Liver (tissue), 9 donors: ENCODE data around the gene TWIST2. TPM values are rescaled to one million over a fixed set of nuclear protein-coding genes. Genes with fewer than 3 reads are reported as not detected.

Experiments used
- DNase-seq: peaks from one replicate; pipeline ENCODE4 v3.0.0-alpha.2; 2017; ENCODE audit warnings: low spot score
- H3K27ac ChIP-seq, 2 donors: one replicate each; pipeline ENCODE4 v1.7.0; 2013; ENCODE audit warnings: inconsistent platforms in 2 of 2, low read length in 2 of 2, control low read depth in 1 of 2, low read depth in 1 of 2, mild to moderate bottlenecking in 1 of 2
- H3K27me3 ChIP-seq, 4 donors: one replicate each; pipeline versions ENCODE4 v1.6.1 to v1.7.0; 2013; ENCODE audit warnings: low read length in 3 of 4, inconsistent platforms in 1 of 4, mild to moderate bottlenecking in 1 of 4, moderate library complexity in 1 of 4; ENCODE audit not compliant: control insufficient read depth in 4 of 4, insufficient read depth in 4 of 4
- H3K36me3 ChIP-seq, 4 donors: one replicate each; pipeline versions ENCODE4 v1.6.1 to v1.7.0; 2013; ENCODE audit warnings: low read length in 3 of 4, mild to moderate bottlenecking in 3 of 4, low read depth in 1 of 4, moderate library complexity in 1 of 4; ENCODE audit not compliant: control insufficient read depth in 4 of 4, insufficient read depth in 3 of 4
- H3K4me1 ChIP-seq, 4 donors: one replicate each; pipeline versions ENCODE4 v1.6.1 to v1.7.0; 2013; ENCODE audit warnings: low read length in 3 of 4, mild to moderate bottlenecking in 3 of 4, moderate library complexity in 1 of 4; ENCODE audit not compliant: control insufficient read depth in 4 of 4, insufficient read depth in 4 of 4
- H3K4me3 ChIP-seq, 3 donors: one replicate each; pipeline versions ENCODE4 v1.6.1 to v1.7.0; 2013; ENCODE audit warnings: low read length in 3 of 3, control low read depth in 1 of 3, low read depth in 1 of 3, mild to moderate bottlenecking in 1 of 3
- H3K9ac ChIP-seq, 2 donors: one replicate each; pipeline ENCODE4 v1.7.0; 2013; ENCODE audit warnings: low read length in 2 of 2, mild to moderate bottlenecking in 2 of 2, moderate library complexity in 2 of 2, control low read depth in 1 of 2, low read depth in 1 of 2
- H3K9me3 ChIP-seq, 4 donors: one replicate each; pipeline versions ENCODE4 v1.6.1 to v1.7.0; 2013; ENCODE audit warnings: low read length in 3 of 4; ENCODE audit not compliant: control insufficient read depth in 4 of 4
- EGR1 ChIP-seq, 2 donors: IDR thresholded peaks; 2 replicates each; pipeline ENCODE4 v1.6.1; 2016 to 2018; ENCODE audit warnings: antibody characterized with exemption in 2 of 2, low read depth in 2 of 2
- FOXA1 ChIP-seq: IDR thresholded peaks from 2 replicates; pipeline ENCODE4 v1.6.1; 2016; ENCODE audit warnings: antibody characterized with exemption
- FOXA2 ChIP-seq: IDR thresholded peaks from 2 replicates; pipeline ENCODE4 v1.6.1; 2016; ENCODE audit warnings: antibody characterized with exemption
- GABPA ChIP-seq, 2 donors: IDR thresholded peaks in 1 of 2; conservative IDR thresholded peaks in 1 of 2; 2 replicates each; pipeline ENCODE4 v1.6.1; 2016; ENCODE audit warnings: antibody characterized with exemption in 2 of 2, mild to moderate bottlenecking in 1 of 2, moderate library complexity in 1 of 2
- HNF4A ChIP-seq, 2 donors: conservative IDR thresholded peaks; 2 replicates each; pipeline ENCODE4 v1.6.1; 2016; ENCODE audit warnings: antibody characterized with exemption in 2 of 2, mild to moderate bottlenecking in 2 of 2
- HNF4G ChIP-seq: IDR thresholded peaks from 2 replicates; pipeline ENCODE4 v1.6.1; 2016; ENCODE audit warnings: antibody characterized with exemption
- JUND ChIP-seq, 2 donors: IDR thresholded peaks; 2 replicates each; pipeline ENCODE4 v1.6.1; 2016; ENCODE audit warnings: antibody characterized with exemption in 2 of 2
- NR2F2 ChIP-seq: IDR thresholded peaks from 2 replicates; pipeline ENCODE4 v1.6.1; 2016; ENCODE audit warnings: antibody characterized with exemption
- RAD21 ChIP-seq, 2 donors: IDR thresholded peaks; 2 replicates each; pipeline ENCODE4 v1.6.1; 2016; ENCODE audit warnings: antibody characterized with exemption in 2 of 2, mild to moderate bottlenecking in 2 of 2
- RXRA ChIP-seq, 2 donors: IDR thresholded peaks; 2 replicates each; pipeline ENCODE4 v1.6.1; 2017 to 2018; ENCODE audit warnings: antibody characterized with exemption in 2 of 2, mild to moderate bottlenecking in 1 of 2
- TAF1 ChIP-seq: conservative IDR thresholded peaks from 2 replicates; pipeline ENCODE4 v1.6.1; 2016; ENCODE audit warnings: antibody characterized with exemption, mild to moderate bottlenecking
- ZBTB33 ChIP-seq: IDR thresholded peaks from 2 replicates; pipeline ENCODE4 v1.6.1; 2016; ENCODE audit warnings: antibody characterized with exemption
- WGBS: extraction: QIAGEN DNeasy Blood & Tissue Kit; methylation state at CpG from one replicate; pipeline ENCODE4 v1.1.7; 2013; 5-methylcytosine and 5-hydroxymethylcytosine counted together
- polyA plus RNA-seq, 2 donors: library from polyadenylated mRNA; stranded (reverse) in 1 of 2; unstranded in 1 of 2; fragments of 200-250 nt in 1 of 2; fragments of >200 nt in 1 of 2; fragmentation: Nextera tagmentation in 1 of 2; extraction: Ambion mirVana in 1 of 2; gene quantifications; one replicate each; pipeline versions ENCODE4 v1.2.1 to v1.2.3, GENCODE V29; 2013 to 2015
- total RNA-seq, 2 donors: library from RNA; depleted of rRNA; stranded (reverse); fragments of >200 nt; gene quantifications; one replicate each; pipeline ENCODE4 v1.2.3, GENCODE V29; 2014
- TF ChIP-seq, protein P1 (sequence below): IDR thresholded peaks from 2 replicates; pipeline ENCODE4 v1.6.1; 2016; ENCODE audit warnings: antibody characterized with exemption
- TF ChIP-seq, protein P2 (sequence below): IDR thresholded peaks from 2 replicates; pipeline ENCODE4 v1.6.1; 2016; ENCODE audit warnings: antibody characterized with exemption
- donor health status: healthy.
- donor health status: healthy.
- donor health status: healthy.
- donor health status: healthy.
- donor health status: healthy.

Gene TWIST2
- total and polyA plus RNA-seq, 4 donors = 0.17 to 0.20 (median 0.19) TPM; not detected in 1

DNA sequence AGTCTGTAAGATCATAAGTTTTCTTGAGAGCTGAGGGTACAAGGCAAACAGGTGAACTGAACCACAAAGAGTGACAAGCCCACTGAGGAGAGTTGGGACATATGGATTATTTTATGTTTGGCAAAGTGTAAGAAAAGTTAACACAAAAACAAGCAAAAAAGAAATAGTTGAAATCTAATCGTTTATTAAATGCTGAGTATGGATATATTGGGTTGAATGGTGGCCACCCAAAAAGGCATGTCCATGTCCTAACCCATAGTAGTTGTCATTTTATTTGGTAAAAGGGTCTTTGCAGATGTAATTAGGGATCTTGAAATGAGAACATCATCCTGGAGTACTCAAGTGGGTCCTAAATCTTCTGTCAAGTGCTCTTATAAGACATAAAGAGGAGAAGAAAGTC, 24.9 kb upstream of the TWIST2 start:
- H3K4me1 ChIP-seq = no peaks in the 10 kb centered on the region
- WGBS = 78% methylated on average over 1 of the region's 1 CpG
- H3K27ac ChIP-seq = no peak overlapping the region
- DNase-seq = no peak
- H3K27me3 ChIP-seq = peaks cover 0 to 1% (median 0%) of the 10 kb centered on the region in 4 donors
- TF ChIP-seq ZBTB33 (no peak), GABPA (IDR thresholded peaks at IDR 0.05 in 1 of 2, conservative IDR thresholded peaks at IDR 0.05 in 1 of 2) (no peak), HNF4A (conservative IDR thresholded peaks at IDR 0.05) (no peak), NR2F2 (no peak), FOXA2 (no peak), EGR1 (IDR thresholded peaks at IDR 0.05; ENCODE audit: low read depth in 2 of 2) (no peak), FOXA1 (no peak)
- H3K9ac ChIP-seq = no peak overlapping the region
- peaks cover 3 to 15% (median 9%) of the 10 kb centered on the region in 4 donors for H3K9me3 ChIP-seq
- no peaks in the 10 kb centered on the region for H3K36me3 ChIP-seq
- no peak overlapping the region for H3K4me3 ChIP-seq

GRCh38 chr2:238831177-238831576, 16.7 kb upstream of the TWIST2 start:
- TF ChIP-seq HNF4G (no peak), NR2F2 (no peak), JUND (IDR thresholded peaks at IDR 0.05) (no peak), FOXA2 (no peak), TAF1 (no peak)
- TF ChIP-seq, protein P1, sequence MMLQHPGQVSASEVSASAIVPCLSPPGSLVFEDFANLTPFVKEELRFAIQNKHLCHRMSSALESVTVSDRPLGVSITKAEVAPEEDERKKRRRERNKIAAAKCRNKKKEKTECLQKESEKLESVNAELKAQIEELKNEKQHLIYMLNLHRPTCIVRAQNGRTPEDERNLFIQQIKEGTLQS = no peak
- TF ChIP-seq, protein P2, sequence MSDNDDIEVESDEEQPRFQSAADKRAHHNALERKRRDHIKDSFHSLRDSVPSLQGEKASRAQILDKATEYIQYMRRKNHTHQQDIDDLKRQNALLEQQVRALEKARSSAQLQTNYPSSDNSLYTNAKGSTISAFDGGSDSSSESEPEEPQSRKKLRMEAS = no peak
- DNase-seq = no peak
- no peak overlapping the region for H3K4me3 ChIP-seq
- no peaks in the 10 kb centered on the region for H3K9me3 ChIP-seq
- H3K27me3 ChIP-seq = peaks cover 0 to 8% (median 0%) of the 10 kb centered on the region in 4 donors
- no peaks in the 10 kb centered on the region for H3K4me1 ChIP-seq
- H3K36me3 ChIP-seq = no peaks in the 10 kb centered on the region
- no peak overlapping the region for H3K9ac ChIP-seq
- no peak overlapping the region for H3K27ac ChIP-seq
- WGBS = 52% methylated on average over 2 of the region's 2 CpGs

DNA sequence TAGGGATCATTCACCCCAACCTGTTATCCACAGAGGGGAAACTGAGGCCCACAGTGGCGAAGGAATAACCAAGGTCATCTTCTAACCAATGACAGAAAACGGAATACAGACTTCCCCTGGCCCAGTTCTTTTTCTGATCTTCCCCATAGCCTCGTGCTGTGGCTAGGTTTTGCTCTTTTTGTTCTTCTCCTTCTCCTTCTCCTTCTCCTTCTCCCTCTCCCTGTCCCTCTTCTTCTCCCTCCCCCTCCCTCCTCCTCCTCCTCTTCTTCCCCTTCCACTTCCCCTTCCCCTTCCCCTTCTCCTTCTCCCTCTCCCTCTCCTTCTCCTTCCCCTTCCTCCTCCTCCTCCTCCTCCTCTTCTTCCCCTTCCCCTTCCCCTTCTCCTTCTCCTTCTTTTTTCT, 12.9 kb upstream of the TWIST2 start:
- Histone ChIP-seq H3K4me1 (no peaks in the 10 kb centered on the region), H3K4me3 (no peak overlapping the region), H3K9me3 (peaks cover 0 to 4% (median 0%) of the 10 kb centered on the region in 4 donors), H3K9ac (no peak overlapping the region), H3K36me3 (no peaks in the 10 kb centered on the region), H3K27me3 (peaks cover 0 to 8% (median 0%) of the 10 kb centered on the region in 4 donors), H3K27ac (no peak overlapping the region)
- 58% methylated on average over 3 of the region's 3 CpGs for WGBS
- DNase-seq = no peak
- no peak for TF ChIP-seq RAD21 (IDR thresholded peaks at IDR 0.05)
- no peak for TF ChIP-seq RXRA (IDR thresholded peaks at IDR 0.05)
- no peak for TF ChIP-seq JUND (IDR thresholded peaks at IDR 0.05)
- TF ChIP-seq, protein P2 = no peak
